ENCODE data around the gene ACACB. TPM values are rescaled to one million over a fixed set of nuclear protein-coding genes. Genes with fewer than 3 reads are reported as not detected.

The ACACB gene
- total RNA-seq (ENCODE audit: low replicate concordance) = 1.2 and 12.1 TPM in 2 replicates

GRCh38 chr12:109115758-109116610 lies at the start of gene ACACB:
ACACB (plus strand) TSS chr12:109116587; CDS start chr12:109139406, 22,819 bp downstream.

DNA sequence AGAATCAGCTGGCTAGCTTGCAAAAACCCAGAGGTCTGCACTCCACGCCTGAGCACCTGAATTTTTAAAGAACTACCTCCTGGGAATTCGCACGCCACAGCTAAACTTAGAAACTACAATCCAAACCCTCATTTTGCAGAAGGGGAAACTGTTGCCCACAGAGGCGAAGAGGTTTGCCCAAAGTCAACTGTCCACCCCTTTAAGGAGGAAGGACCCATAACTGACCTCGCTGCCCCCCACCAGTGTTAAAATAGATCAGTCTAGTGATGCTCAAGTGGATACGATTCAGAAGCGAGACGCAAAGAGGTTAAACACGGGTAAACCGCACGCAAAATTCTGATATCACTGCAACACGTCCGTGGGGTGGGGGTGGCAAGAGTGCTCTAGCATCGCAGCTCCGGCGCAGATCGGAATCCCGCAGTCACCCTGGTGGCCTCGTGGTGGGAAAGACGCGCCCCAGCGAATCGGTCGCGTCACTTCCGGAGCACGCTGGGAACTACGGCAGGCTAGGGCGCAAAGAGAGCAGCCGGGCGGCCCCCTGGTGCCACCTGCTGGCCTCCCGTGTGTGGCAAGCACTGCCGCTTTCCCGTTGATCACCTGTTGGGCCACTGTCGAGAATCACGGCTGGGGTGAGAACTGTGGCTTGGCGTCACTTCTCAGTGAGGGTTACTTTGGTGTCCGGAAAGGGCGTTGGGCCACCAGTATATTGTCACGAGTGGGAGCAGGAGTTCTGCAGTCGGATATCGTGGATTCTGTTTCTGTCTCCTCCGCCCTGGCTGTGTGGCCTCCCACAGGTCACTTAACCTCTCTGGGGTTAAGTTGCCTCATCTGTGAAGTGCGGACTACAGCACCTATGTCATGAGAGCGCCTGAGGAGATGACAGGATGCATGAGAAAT lies 23.1 kb upstream of the ACACB start, which contains the start of gene ALKBH2:
Gene ALKBH2 (minus strand): TSS at position 451 of the 897 bp plus-strand sequence. CDS start 686 bp downstream, outside the sequence.

DNA sequence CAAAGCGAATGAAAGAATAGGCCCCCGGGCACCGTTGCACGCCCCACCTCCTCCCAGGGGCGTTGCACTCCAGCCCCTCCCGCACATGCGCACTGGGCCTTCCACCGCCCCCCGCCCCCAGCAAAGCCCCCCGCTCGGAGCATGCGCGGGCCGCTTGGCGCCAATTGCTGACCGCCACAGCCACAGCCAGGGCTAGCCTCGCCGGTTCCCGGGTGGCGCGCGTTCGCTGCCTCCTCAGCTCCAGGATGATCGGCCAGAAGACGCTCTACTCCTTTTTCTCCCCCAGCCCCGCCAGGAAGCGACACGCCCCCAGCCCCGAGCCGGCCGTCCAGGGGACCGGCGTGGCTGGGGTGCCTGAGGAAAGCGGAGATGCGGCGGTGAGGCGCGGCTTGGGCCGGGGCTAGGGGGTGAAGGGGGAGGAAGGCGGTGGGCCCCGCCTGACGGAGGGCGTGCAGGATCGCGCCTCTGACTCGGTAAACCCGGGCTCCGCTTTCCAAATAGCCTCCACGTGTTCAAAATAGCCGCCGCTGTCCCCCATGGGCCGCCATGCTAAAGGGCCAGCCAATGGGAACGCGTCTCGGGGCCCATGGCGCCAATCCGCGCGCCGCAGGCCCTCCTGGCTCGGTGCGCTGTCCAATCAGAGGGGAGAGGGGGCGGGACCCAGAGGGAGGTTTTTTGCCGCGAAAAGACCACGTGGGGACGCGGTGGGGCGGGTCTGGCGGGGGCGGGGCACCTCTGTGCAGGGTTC lies 18.8 kb upstream of the ACACB start, which contains the start of gene UNG:
Gene UNG (plus strand): TSS at position 163 of the 748 bp plus-strand sequence. CDS start 83 bp downstream, at position 246.

GRCh38 chr12:109308534-109309380 lies 192.4 kb downstream of the ACACB start, which contains the start of gene FOXN4:
FOXN4 (minus strand) TSS chr12:109309284; CDS start chr12:109308321, 963 bp downstream.

Other genes with a start within 250 kb of the ACACB start
- under 0.01 TPM in 1 of 2 replicates, not detected in the other for gene DAO, start 236.5 kb upstream of the ACACB start, total RNA-seq (ENCODE audit: low replicate concordance)
- gene SVOP, start 95.5 kb upstream of the ACACB start, total RNA-seq (ENCODE audit: low replicate concordance) = not detected in 2 replicates
- 5.5 and 10.9 TPM in 2 replicates for gene USP30, start 64.0 kb upstream of the ACACB start, total RNA-seq (ENCODE audit: low replicate concordance)
- gene ALKBH2, start 23.1 kb upstream of the ACACB start, total RNA-seq (ENCODE audit: low replicate concordance) = 13.9 and 18.6 TPM in 2 replicates
- 11.8 and 12.3 TPM in 2 replicates for gene UNG, start 19.0 kb upstream of the ACACB start, total RNA-seq (ENCODE audit: low replicate concordance)
- gene FOXN4, start 192.7 kb downstream of the ACACB start, total RNA-seq (ENCODE audit: low replicate concordance) = not detected in 2 replicates
- not detected in 2 replicates for gene MYO1H, start 231.3 kb downstream of the ACACB start, total RNA-seq (ENCODE audit: low replicate concordance)

All from smooth muscle cell of the coronary artery (primary cell).